IPS-18c (cell line): ENCODE results near the gene ACCSL.

ENCODE experiments used
- H3K4me3 ChIP-seq: 2 replicates; pipeline ENCODE4 v1.7.0; 2013; ENCODE audit warnings: low read depth, mild to moderate bottlenecking, low read length, moderate library complexity; ENCODE audit not compliant: insufficient read depth
- H3K9me3 ChIP-seq: one replicate; pipeline ENCODE4 v1.6.1; 2013; ENCODE audit warnings: mild to moderate bottlenecking, low read length, moderate library complexity; ENCODE audit not compliant: control insufficient read depth, insufficient read depth

The ACCSL gene

GRCh38 chr11:44047931-44048431 lies at the start of gene ACCSL:
ACCSL (plus strand) TSS chr11:44047981; CDS start chr11:44048037, 56 bp downstream.
- H3K9me3 ChIP-seq: no peaks in the 10 kb centered on the region
- no peak within 1 kb of the TSS for H3K4me3 ChIP-seq

- no peak overlapping the region for H3K4me3 ChIP-seq
- H3K9me3 ChIP-seq: no peaks in the 10 kb centered on the region
These were observed 49.5 kb upstream of the ACCSL start for GRCh38 chr11:43998308-43998707.

DNA sequence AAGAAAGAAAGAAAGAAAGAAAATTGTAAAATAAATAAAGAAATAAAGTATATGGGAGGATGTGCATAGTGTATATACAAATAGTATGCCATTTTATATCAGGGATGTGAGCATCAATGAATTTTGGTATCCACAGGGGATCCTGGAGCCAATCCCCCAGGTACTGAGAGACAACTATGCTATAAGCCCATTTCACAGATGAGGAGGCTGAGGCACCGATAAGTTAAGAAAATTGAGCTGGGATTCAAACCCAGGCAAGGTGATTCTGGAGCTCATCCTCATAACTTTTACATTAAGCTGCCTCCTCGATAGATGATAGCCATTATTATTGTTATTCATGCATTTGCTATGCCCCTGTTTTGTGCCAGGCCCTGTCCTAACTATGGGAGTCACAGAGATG lies 47.0 kb upstream of the ACCSL start:
- Histone ChIP-seq H3K9me3 (no peaks in the 10 kb centered on the region), H3K4me3 (no peak overlapping the region)

GRCh38 chr11:44002191-44003093 lies 45.3 kb upstream of the ACCSL start:
- no peak overlapping the region for H3K4me3 ChIP-seq

DNA sequence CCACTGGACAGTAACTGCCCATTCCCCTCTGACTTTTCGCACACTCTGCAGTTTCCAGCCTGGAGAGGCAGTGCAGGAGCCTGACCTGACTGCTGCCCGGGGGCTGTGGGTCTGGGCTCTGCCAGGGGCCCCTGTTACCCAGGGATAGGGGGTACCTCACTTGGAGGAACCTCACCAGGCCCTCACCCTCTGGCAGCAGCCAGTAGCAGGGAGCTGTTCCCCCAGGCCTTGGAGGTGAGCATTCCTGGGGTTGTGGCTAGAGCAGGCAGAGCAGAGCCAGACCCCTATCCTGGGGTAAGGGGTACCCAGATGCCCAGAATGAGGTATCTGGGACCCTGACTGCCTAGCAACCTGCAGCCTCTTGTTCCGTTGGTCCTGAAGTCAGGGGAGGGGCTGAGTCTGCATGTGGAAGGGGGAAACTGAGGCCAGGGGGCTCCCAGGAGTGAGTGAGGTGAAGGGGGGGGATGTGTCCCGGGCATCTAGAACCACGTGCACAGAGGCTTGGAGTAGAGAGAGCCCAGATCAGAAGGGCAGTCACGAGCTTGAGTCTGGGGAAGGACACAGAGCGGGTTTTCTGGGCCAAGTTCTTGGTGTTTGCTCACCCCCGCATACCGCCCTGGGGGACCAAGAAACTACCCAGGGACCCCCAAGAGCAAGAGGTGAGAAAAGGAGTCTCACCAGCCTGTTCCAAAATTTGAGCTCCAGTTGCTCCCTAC lies 43.9 kb upstream of the ACCSL start:
- Histone ChIP-seq H3K4me3 (no peak overlapping the region), H3K9me3 (no peaks in the 10 kb centered on the region)

More at GRCh38 chr11:44002191-44003093, 45.3 kb upstream of the ACCSL start:
- H3K9me3 ChIP-seq: no peaks in the 10 kb centered on the region

DNA sequence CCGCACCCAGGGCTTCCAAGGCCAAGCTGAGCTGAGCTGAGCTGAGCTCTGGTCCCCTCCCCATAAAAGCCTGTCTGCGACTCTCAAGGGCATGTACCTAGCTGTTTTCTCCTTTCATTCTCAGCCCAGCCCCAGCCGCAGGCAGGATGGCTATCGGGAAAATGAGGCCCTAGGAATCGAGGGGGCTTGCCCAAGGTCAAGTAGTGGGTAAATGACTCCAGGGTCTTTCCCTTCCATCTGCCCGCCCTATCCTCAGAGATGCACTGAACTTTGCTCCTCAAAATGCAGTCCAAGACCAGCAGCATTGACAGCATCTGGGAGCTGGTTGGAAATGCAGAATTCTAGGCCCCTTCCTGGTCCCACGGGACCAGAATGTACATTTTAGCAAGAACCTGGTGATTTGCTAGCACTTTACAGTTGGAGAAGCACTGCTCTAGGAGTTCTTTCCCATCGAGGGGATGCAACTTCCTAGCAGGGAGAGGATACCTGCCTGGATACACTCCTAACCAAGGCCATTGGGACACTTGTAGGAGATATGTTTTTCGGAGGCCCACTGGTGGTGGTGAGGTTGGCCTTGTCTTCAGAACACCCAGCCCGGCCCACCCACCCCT lies 43.2 kb upstream of the ACCSL start:
- Histone ChIP-seq H3K9me3 (no peaks in the 10 kb centered on the region), H3K4me3 (no peak overlapping the region)

DNA sequence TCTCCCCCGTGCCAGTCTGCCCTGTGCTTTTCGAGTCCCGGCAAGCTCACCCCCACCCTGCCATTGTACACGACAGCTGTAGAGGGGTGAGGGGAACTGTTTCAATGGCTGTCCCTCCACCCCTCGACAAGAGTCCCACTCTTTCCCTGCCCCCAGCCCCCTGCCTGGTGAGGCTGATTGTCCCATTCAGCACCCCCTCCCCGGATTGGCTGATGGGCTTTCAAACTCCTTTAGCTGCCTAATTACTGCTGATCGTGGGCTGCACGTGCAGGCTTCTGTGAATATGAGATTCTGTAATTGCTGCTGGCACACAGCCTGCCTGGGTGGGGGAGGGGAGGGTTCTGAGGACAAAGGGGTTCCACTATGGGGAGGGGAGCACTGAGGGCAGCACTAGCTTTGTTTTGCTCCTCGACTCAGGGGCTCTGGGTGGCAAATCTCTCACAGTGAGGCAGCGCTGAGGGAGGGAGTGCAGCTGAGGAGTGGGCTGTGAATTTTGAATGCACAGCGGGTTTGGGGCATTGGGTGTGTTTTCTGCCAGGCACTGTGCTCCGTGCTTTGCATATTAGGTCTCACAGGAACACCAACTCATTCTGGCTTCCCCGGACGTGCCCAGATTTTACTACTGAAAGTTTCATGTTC lies 42.6 kb upstream of the ACCSL start:
- H3K9me3 ChIP-seq: no peaks in the 10 kb centered on the region
- H3K4me3 ChIP-seq: no peak overlapping the region; the same call in 1 of the 2 replicates

GRCh38 chr11:44005956-44006355 lies 41.8 kb upstream of the ACCSL start:
- Histone ChIP-seq H3K9me3 (no peaks in the 10 kb centered on the region), H3K4me3 (no peak overlapping the region)

GRCh38 chr11:44006917-44007361 lies 40.8 kb upstream of the ACCSL start:
- Histone ChIP-seq H3K4me3 (no peak overlapping the region), H3K9me3 (no peaks in the 10 kb centered on the region)

DNA sequence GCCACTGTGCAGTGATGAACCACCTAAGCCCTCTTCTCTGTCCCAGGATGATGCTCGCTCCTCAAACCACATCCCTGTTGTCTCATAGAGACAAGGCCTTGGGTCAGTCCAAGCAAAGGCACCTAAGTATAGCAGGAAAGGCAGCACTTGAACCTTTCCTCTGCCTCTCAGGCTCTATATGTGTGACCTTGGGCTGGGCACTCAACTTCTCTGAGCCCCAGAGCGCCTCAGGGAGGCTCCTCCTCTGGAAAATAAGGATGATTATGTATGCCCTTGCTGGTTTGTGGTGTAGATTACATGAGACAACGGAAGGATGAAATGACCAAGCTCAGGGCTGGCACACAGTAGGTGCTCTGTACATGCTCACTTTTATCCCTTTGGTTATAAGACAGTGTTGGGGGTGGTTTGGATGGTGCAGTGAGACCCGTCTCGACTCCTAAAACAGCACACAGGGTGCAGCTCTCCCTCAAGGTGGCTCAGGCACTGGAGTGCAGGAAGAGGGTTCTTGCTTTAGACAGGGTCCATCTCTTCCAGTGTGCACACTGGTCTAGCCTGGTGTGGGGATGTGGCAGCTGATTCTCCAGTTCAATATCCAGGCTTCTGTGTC lies 40.2 kb upstream of the ACCSL start:
- Histone ChIP-seq H3K9me3 (no peaks in the 10 kb centered on the region), H3K4me3 (no peak overlapping the region; the same call in 1 of the 2 replicates)

DNA sequence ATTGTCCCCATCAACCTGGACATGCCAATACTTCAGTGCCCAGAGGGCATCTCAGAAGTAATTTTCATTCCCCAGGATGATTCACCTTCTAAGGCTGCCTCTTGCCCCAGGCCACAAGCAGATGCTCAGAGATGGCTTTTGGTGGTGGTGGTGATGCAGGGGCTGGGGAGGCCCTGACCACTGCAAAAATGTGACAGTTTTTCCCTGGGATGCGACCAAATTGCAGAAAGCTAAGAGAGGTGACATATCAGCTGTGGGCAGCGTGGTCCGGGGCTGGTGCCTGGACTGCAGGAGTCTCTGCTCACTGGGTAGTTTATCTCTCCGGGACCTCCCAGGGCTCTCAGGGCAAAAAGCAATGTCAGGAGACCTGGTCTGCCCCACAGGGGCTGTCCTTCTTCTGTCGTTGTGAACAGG lies 39.7 kb upstream of the ACCSL start:
- Histone ChIP-seq H3K4me3 (no peak overlapping the region), H3K9me3 (no peaks in the 10 kb centered on the region)

DNA sequence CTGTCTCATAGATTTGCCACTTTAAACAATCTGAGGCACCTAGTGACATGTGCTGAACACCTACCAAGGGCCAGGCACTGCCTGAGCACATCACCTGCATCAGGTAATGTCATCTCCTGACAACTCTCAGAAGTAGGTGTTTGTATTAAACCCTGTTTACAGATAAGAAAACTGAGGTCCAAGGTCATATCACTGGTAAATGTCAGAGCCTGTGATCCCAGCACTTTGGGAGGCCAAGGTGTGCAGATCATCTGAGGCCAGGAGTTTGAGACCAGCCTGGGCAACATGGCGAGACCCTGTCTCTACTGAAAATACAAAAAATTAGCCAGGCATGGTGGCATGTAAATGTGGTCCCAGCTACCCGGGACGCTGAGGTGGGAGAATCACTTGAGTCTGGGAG lies 39.1 kb upstream of the ACCSL start:
- no peak overlapping the region for H3K4me3 ChIP-seq
- no peaks in the 10 kb centered on the region for H3K9me3 ChIP-seq

- Histone ChIP-seq H3K9me3 (no peaks in the 10 kb centered on the region), H3K4me3 (no peak overlapping the region)
These were observed 37.0 kb upstream of the ACCSL start for GRCh38 chr11:44010789-44011251.

DNA sequence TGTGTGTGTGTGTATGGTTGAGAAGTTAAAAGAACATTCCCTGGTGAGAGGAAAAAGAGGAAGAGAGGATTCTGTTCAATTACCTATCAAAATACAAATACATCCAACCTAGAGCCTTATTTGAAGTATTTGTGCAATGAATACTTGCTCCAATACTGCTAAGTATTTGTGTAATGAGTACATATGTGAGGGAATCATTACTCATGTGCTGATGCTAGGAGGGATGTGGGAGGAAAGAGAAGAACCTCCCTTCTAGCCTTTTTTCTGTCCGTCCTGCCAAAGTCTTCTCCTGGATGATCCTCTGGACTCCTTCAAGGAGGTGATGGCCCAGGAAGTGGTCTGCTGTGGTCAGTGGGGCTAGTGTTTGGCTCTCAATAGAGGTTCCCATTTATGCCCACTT lies 36.0 kb upstream of the ACCSL start:
- H3K4me3 ChIP-seq: no peak overlapping the region
- H3K9me3 ChIP-seq: no peaks in the 10 kb centered on the region

DNA sequence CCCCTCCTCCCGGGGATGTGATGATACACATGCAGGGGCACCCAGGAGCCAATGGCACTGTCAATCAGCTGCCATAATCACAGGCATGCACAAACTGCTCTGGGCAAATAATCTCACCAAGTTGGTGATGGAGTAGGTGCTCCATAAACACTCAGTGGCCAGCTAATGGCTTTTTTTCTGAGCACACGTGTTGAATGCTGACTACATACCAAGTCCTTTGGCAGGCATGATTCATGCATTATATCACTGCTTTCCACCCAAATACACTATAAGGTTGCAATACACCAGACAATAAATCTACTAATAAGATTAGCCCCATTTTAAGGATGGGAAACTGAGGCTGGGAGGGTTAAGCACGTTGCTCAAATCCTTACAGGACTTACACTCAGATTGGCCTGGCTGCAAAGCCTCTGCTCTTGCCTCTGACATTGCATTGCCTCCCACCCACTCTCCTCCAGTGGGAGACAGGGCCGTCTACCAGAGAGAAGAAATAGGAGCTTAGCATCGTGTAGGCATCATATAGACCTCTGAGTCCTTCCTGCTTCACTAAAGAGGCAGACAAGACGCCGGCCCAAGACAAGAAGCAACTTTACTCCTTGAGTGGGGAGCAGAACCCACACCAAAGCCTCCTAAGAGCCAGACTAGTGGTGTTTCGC lies 32.7 kb upstream of the ACCSL start:
- Histone ChIP-seq H3K4me3 (no peak overlapping the region), H3K9me3 (no peaks in the 10 kb centered on the region)

DNA sequence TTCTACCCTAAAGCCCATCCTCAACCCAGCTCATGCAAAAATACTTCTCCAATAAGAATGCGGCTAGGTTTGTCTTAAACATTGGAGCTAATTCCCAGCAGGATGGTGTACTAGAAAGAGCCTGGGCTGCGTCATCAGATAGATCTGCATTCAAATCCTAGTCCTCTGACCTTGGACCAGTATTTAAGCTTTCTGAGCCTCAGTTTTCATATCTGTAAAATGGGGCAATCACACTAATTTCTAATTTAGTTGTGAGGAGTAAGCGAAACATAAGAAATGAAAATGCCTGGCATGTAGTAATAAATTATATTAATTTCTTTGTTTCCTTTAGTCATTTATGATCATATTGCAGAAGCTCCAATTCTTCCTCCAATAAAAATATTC lies 32.2 kb upstream of the ACCSL start:
- Histone ChIP-seq H3K4me3 (no peak overlapping the region), H3K9me3 (no peaks in the 10 kb centered on the region)
